ENCODE data around the gene CALHM3. TPM values are rescaled to one million over a fixed set of nuclear protein-coding genes. Genes with fewer than 3 reads are reported as not detected.

Gene CALHM3
- total RNA-seq, 6 donors from 2014 or later: 0.30 to 0.79 TPM; not detected in 4

DNA sequence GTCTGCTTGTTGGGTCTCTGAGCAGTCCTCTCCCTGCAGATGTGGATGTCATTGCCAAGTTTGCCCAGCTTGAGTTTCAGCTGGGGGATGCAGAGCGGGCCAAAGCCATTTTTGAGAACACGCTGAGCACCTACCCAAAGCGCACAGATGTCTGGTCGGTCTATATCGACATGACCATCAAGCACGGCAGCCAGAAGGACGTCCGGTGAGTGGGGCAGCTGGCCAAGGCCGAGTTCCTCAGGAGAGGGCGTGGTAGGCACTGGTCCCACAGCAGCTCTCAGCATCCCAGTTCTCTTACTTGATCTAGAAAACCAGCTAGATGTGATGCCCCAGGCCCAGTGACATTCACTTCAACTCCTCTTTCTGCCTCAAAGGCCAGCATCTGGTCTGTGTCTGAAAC is 34.6 kb downstream of the CALHM3 start:
- 86 to 90% methylated on average over 6 to 10 of the region's 10 CpGs for WGBS, 2 donors
- DNase-seq (no peak), ATAC-seq (ENCODE audit: low FRiP score in 2 of 2) (no peak)
- Histone ChIP-seq H3K27me3 (no peaks in the 10 kb centered on the region), H3K27ac (peak overlapping the region in 2 of 4 donors; percentile 58 to 75), H3K4me1 (peaks cover 8 to 26% (median 14%) of the 10 kb centered on the region in 4 donors), H3K36me3 (peaks cover 23 to 93% (median 84%) of the 10 kb centered on the region in 4 donors), H3K9me3 (no peaks in the 10 kb centered on the region), H3K4me3 (no peak overlapping the region)
- TF ChIP-seq POLR2AphosphoS5 (IDR thresholded peaks at IDR 0.05): no peak
- no peak for TF ChIP-seq POLR2A (IDR thresholded peaks at IDR 0.05)
- no peak for TF ChIP-seq EP300 (IDR thresholded peaks at IDR 0.05)
- TF ChIP-seq, protein P1, sequence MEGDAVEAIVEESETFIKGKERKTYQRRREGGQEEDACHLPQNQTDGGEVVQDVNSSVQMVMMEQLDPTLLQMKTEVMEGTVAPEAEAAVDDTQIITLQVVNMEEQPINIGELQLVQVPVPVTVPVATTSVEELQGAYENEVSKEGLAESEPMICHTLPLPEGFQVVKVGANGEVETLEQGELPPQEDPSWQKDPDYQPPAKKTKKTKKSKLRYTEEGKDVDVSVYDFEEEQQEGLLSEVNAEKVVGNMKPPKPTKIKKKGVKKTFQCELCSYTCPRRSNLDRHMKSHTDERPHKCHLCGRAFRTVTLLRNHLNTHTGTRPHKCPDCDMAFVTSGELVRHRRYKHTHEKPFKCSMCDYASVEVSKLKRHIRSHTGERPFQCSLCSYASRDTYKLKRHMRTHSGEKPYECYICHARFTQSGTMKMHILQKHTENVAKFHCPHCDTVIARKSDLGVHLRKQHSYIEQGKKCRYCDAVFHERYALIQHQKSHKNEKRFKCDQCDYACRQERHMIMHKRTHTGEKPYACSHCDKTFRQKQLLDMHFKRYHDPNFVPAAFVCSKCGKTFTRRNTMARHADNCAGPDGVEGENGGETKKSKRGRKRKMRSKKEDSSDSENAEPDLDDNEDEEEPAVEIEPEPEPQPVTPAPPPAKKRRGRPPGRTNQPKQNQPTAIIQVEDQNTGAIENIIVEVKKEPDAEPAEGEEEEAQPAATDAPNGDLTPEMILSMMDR (IDR thresholded peaks at IDR 0.05): no peak

GRCh38 chr10:103443475-103444185 is 35.4 kb downstream of the CALHM3 start:
- Histone ChIP-seq H3K36me3 (peaks cover 25 to 98% (median 88%) of the 10 kb centered on the region in 4 donors), H3K4me3 (no peak overlapping the region), H3K27me3 (no peaks in the 10 kb centered on the region), H3K9me3 (no peaks in the 10 kb centered on the region), H3K27ac (peak overlapping the region in 3 of 4 donors; percentile 9 to 43 (median 13)), H3K4me1 (peaks cover 0 to 18% (median 9%) of the 10 kb centered on the region in 4 donors)
- ATAC-seq (ENCODE audit: low FRiP score in 2 of 2) (no peak), DNase-seq (no peak)
- TF ChIP-seq POLR2AphosphoS5 (IDR thresholded peaks at IDR 0.05) (no peak), EP300 (IDR thresholded peaks at IDR 0.05) (no peak), POLR2A (IDR thresholded peaks at IDR 0.05) (no peak)
- TF ChIP-seq, protein P1 (IDR thresholded peaks at IDR 0.05): no peak
- 87 to 92% methylated on average over 21 to 23 of the region's 23 CpGs for WGBS, 2 donors

- Histone ChIP-seq H3K36me3 (peaks cover 37 to 99% (median 93%) of the 10 kb centered on the region in 4 donors), H3K4me3 (no peak overlapping the region), H3K9me3 (no peaks in the 10 kb centered on the region), H3K27me3 (no peaks in the 10 kb centered on the region), H3K4me1 (peaks cover 0 to 12% (median 9%) of the 10 kb centered on the region in 4 donors), H3K27ac (peak overlapping the region in 1 of 4 donors; percentile 43)
- TF ChIP-seq POLR2A (IDR thresholded peaks at IDR 0.05) (peak in 1 of 4 donors; percentile 18), POLR2AphosphoS5 (IDR thresholded peaks at IDR 0.05) (no peak)
- peak in 1 of 2 donors; percentile 65 for ATAC-seq (ENCODE audit: low FRiP score in 2 of 2)
- WGBS, 2 donors: 87 to 94% methylated on average over 11 to 12 of the region's 13 CpGs
- DNase-seq: no peak
Observed at GRCh38 chr10:103442031-103442461, 37.0 kb downstream of the CALHM3 start.

DNA sequence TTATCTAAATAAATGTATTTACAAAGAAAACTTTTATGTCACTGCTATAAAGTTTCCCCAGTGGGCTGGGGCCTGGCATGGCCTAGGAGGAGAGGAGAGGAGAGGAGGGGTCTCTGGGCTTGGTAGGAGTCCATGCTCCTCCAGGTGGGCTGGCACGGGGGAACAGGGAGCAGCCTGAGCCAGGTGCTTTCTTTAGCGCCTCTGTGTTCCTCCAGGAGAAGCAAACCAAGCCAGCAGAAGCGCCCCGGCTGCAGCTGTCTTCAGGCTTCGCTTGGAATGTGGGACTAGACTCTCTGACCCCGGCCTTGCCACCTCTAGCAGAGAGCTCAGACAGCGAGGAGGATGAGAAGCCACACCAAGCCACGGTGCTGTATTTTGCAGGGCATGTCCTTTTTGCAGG is 37.4 kb downstream of the CALHM3 start:
- H3K27ac ChIP-seq: peak overlapping the region in 1 of 4 donors; percentile 43
- no peak for ATAC-seq (ENCODE audit: low FRiP score in 2 of 2)
- TF ChIP-seq POLR2A (IDR thresholded peaks at IDR 0.05): no peak
- H3K9me3 ChIP-seq: no peaks in the 10 kb centered on the region
- H3K4me1 ChIP-seq: peaks cover 0 to 11% (median 8%) of the 10 kb centered on the region in 4 donors
- no peaks in the 10 kb centered on the region for H3K27me3 ChIP-seq
- peaks cover 38 to 98% (median 93%) of the 10 kb centered on the region in 4 donors for H3K36me3 ChIP-seq
- H3K4me3 ChIP-seq: no peak overlapping the region
- DNase-seq: no peak
- 78 to 90% methylated on average over 6 to 8 of the region's 8 CpGs for WGBS, 2 donors

DNA sequence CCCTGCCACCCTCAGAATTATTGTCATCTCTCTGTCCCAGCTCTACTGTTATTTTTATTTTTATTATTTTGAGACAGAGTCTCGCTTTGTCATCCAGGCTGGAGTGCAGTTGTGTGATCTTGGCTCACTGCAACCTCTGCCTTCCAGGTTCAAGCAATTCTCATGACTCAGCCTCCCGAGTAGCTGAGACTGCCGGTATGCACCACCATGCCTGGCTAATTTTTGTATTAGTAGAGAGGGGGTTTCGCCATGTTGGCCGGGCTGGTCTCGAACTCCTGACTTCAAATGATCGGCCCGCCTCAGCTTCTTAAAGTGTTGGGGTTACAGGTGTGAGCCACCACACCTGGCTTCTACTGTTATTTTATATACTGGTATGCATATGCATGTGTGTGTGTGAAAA is 37.8 kb downstream of the CALHM3 start:
- no peak for ATAC-seq (ENCODE audit: low FRiP score in 2 of 2)

More for the DNA sequence above, 37.8 kb downstream of the CALHM3 start:
- TF ChIP-seq EP300 (IDR thresholded peaks at IDR 0.05): no peak
- TF ChIP-seq, protein P1 (IDR thresholded peaks at IDR 0.05): no peak
- no peak for TF ChIP-seq POLR2AphosphoS5 (IDR thresholded peaks at IDR 0.05)
- TF ChIP-seq POLR2A (IDR thresholded peaks at IDR 0.05): no peak
- WGBS, 2 donors: 94 to 95% methylated on average over 8 of the region's 8 CpGs
- Histone ChIP-seq H3K27me3 (no peaks in the 10 kb centered on the region), H3K4me1 (peaks cover 0 to 8% (median 6%) of the 10 kb centered on the region in 4 donors), H3K4me3 (no peak overlapping the region), H3K36me3 (peaks cover 38 to 100% (median 92%) of the 10 kb centered on the region in 4 donors), H3K9me3 (no peaks in the 10 kb centered on the region), H3K27ac (no peak overlapping the region)
- no peak for DNase-seq
